Measurements from ENCODE around the gene YIPF3. TPM values are rescaled to one million over a fixed set of nuclear protein-coding genes. Genes with fewer than 3 reads are reported as not detected.
"Not testable (repeated sequence)": the region's sequence is repeated elsewhere in the genome, so short reads cannot be mapped to it uniquely, and the experiment has no call there.

The YIPF3 gene
- total RNA-seq, 4 donors from 2014 or later = 73.6 to 96.9 (median 84.9) TPM

GRCh38 chr6:43468748-43469681, 47.7 kb downstream of the YIPF3 start:
- TF ChIP-seq EP300 (IDR thresholded peaks at IDR 0.05) = no peak
- TF ChIP-seq CTCF (IDR thresholded peaks at IDR 0.05) = no peak
- no peak for TF ChIP-seq POLR2A (IDR thresholded peaks at IDR 0.05; ENCODE audit: low read depth)
- no peak for TF ChIP-seq POLR2AphosphoS5 (IDR thresholded peaks at IDR 0.05)
- Histone ChIP-seq H3K4me1 (no peaks in the 10 kb centered on the region), H3K36me3 (no peaks in the 10 kb centered on the region), H3K9me3 (no peaks in the 10 kb centered on the region), H3K4me3 (no peak overlapping the region), H3K27ac (replicated peaks in 1 of 4) (no peak overlapping the region), H3K27me3 (peaks cover 0 to 58% (median 0%) of the 10 kb centered on the region in 4 donors)
- DNase-seq (ENCODE audit: extremely low spot score) = no peak
- intact Hi-C loops (cut with DNase I) = no loop called here
- 77% methylated on average over 8 of the region's 13 CpGs for WGBS

GRCh38 chr6:43468240-43468639, 48.5 kb downstream of the YIPF3 start:
- Histone ChIP-seq H3K9me3 (no peaks in the 10 kb centered on the region), H3K4me1 (no peaks in the 10 kb centered on the region), H3K36me3 (no peaks in the 10 kb centered on the region), H3K27ac (replicated peaks in 1 of 4) (no peak overlapping the region), H3K4me3 (no peak overlapping the region), H3K27me3 (peaks cover 0 to 65% (median 0%) of the 10 kb centered on the region in 4 donors)
- 75% methylated on average over 4 of the region's 4 CpGs for WGBS
- no peak for DNase-seq (ENCODE audit: extremely low spot score)
- intact Hi-C loops (cut with DNase I) = no loop called here
- TF ChIP-seq POLR2AphosphoS5 (IDR thresholded peaks at IDR 0.05) (no peak), CTCF (IDR thresholded peaks at IDR 0.05) (no peak), POLR2A (IDR thresholded peaks at IDR 0.05; ENCODE audit: low read depth) (no peak), EP300 (IDR thresholded peaks at IDR 0.05) (no peak)

- TF ChIP-seq POLR2A (IDR thresholded peaks at IDR 0.05; ENCODE audit: low read depth) (no peak), POLR2AphosphoS5 (IDR thresholded peaks at IDR 0.05) (no peak), CTCF (IDR thresholded peaks at IDR 0.05) (no peak), EP300 (IDR thresholded peaks at IDR 0.05) (no peak)
Measured at GRCh38 chr6:43467752-43468151, 49.0 kb downstream of the YIPF3 start.

GRCh38 chr6:43467265-43467664, 49.5 kb downstream of the YIPF3 start:
- WGBS = 65% methylated on average over 5 of the region's 5 CpGs
- H3K4me1 ChIP-seq; H3K4me3 ChIP-seq; DNase-seq (ENCODE audit: extremely low spot score); intact Hi-C loops (cut with DNase I); H3K36me3 ChIP-seq; H3K27ac ChIP-seq (replicated peaks in 1 of 4); H3K9me3 ChIP-seq: not testable (repeated sequence)
- peaks cover 0 to 72% (median 0%) of the 10 kb centered on the region in 4 donors for H3K27me3 ChIP-seq

More at GRCh38 chr6:43467752-43468151, 49.0 kb downstream of the YIPF3 start:
- Histone ChIP-seq H3K27me3 (peaks cover 0 to 70% (median 0%) of the 10 kb centered on the region in 4 donors), H3K9me3 (no peaks in the 10 kb centered on the region), H3K4me3 (no peak overlapping the region), H3K27ac (replicated peaks in 1 of 4) (no peak overlapping the region), H3K4me1 (no peaks in the 10 kb centered on the region), H3K36me3 (no peaks in the 10 kb centered on the region)
- intact Hi-C loops (cut with DNase I) = no loop called here
- DNase-seq (ENCODE audit: extremely low spot score) = no peak
- 85% methylated on average over 4 of the region's 4 CpGs for WGBS

GRCh38 chr6:43465948-43466347, 50.8 kb downstream of the YIPF3 start:
- no peak overlapping the region for H3K4me3 ChIP-seq
- no peaks in the 10 kb centered on the region for H3K9me3 ChIP-seq
- H3K27ac ChIP-seq (replicated peaks in 1 of 4) = no peak overlapping the region
- peaks cover 0 to 80% (median 0%) of the 10 kb centered on the region in 4 donors for H3K27me3 ChIP-seq
- no peak for TF ChIP-seq POLR2AphosphoS5 (IDR thresholded peaks at IDR 0.05)
- no peak for TF ChIP-seq EP300 (IDR thresholded peaks at IDR 0.05)
- no peak for TF ChIP-seq POLR2A (IDR thresholded peaks at IDR 0.05; ENCODE audit: low read depth)
- no peak for TF ChIP-seq CTCF (IDR thresholded peaks at IDR 0.05)
- H3K36me3 ChIP-seq = no peaks in the 10 kb centered on the region
- no peaks in the 10 kb centered on the region for H3K4me1 ChIP-seq
- WGBS = 65% methylated on average over 2 of the region's 2 CpGs
- no peak for DNase-seq (ENCODE audit: extremely low spot score)
- intact Hi-C loops (cut with DNase I) = no loop called here

Measured in esophagus muscularis mucosa (tissue), 4 donors.